Islet precursor cell (in vitro differentiated cells): ENCODE measurements around the gene HMGA1.
"Not testable (repeated sequence)": the region's sequence is repeated elsewhere in the genome, so short reads cannot be mapped to it uniquely, and the experiment has no call there.

Experiments used
- DNase-seq: peaks from one replicate; pipeline ENCODE4 v3.0.0-alpha.2; 2018

The HMGA1 gene

GRCh38 chr6:34240329-34241248 lies 3.9 kb downstream of the HMGA1 start:
- DNase-seq: no peak

- DNase-seq: no peak
Measured at GRCh38 chr6:34241351-34242215, 4.9 kb downstream of the HMGA1 start.

- DNase-seq: no peak
Measured at GRCh38 chr6:34242252-34243130, 5.8 kb downstream of the HMGA1 start.

GRCh38 chr6:34243131-34243771 lies 6.6 kb downstream of the HMGA1 start:
- peak; percentile 71 for DNase-seq

GRCh38 chr6:34243901-34244884 lies 7.5 kb downstream of the HMGA1 start:
- DNase-seq: peak; percentile 97

- DNase-seq: not testable (repeated sequence)
Measured at GRCh38 chr6:34245032-34245760, 8.5 kb downstream of the HMGA1 start.

GRCh38 chr6:34245761-34246140 lies 9.1 kb downstream of the HMGA1 start:
- DNase-seq: not testable (repeated sequence)

GRCh38 chr6:34246249-34246562 lies 9.5 kb downstream of the HMGA1 start:
- no peak for DNase-seq

- peak; percentile 86 for DNase-seq
Measured at GRCh38 chr6:34246563-34247391, 10.1 kb downstream of the HMGA1 start.

GRCh38 chr6:34247481-34248197 lies 11.0 kb downstream of the HMGA1 start:
- no peak for DNase-seq

GRCh38 chr6:34248198-34248726 lies 11.6 kb downstream of the HMGA1 start:
- peak; percentile 84 for DNase-seq

GRCh38 chr6:34248727-34249468 lies 12.2 kb downstream of the HMGA1 start, which contains the start of gene SMIM29:
SMIM29 (minus strand) TSS chr6:34249006; CDS start chr6:34247791, 1,215 bp downstream.
- peak; percentile 99 for DNase-seq

- no peak for DNase-seq
Measured at GRCh38 chr6:34249469-34250261, 13.0 kb downstream of the HMGA1 start.

GRCh38 chr6:34252395-34252794 lies 15.7 kb downstream of the HMGA1 start:
- not testable (repeated sequence) for DNase-seq

GRCh38 chr6:34259529-34260069 lies 22.9 kb downstream of the HMGA1 start:
- DNase-seq: no peak

GRCh38 chr6:34260576-34261267 lies 24.0 kb downstream of the HMGA1 start:
- no peak for DNase-seq
